Thymus (tissue), 11 donors: Measurements from ENCODE around the gene CCDC60. TPM values are rescaled to one million over a fixed set of nuclear protein-coding genes. Genes with fewer than 3 reads are reported as not detected.

Experiments used
- DNase-seq, 9 donors: peaks; one replicate each; pipeline ENCODE4 v3.0.0-alpha.2; 2013; ENCODE audit warnings: low spot score in 9 of 9, low read depth in 6 of 9, missing footprints in 1 of 9
- H3K27ac ChIP-seq, 2 donors: one replicate each; pipeline ENCODE4 v1.5.1; 2013; ENCODE audit warnings: control low read depth in 1 of 2, low read depth in 1 of 2, low read length in 1 of 2, mild to moderate bottlenecking in 1 of 2, moderate library complexity in 1 of 2
- H3K27me3 ChIP-seq, 2 donors: one replicate each; pipeline ENCODE4 v1.5.1; 2013; ENCODE audit warnings: low read length in 1 of 2; ENCODE audit not compliant: control insufficient read depth in 2 of 2, insufficient read depth in 1 of 2
- H3K36me3 ChIP-seq, 2 donors: one replicate each; pipeline ENCODE4 v1.5.1; 2013; ENCODE audit warnings: low read length in 1 of 2, mild to moderate bottlenecking in 1 of 2, moderate library complexity in 1 of 2; ENCODE audit not compliant: control insufficient read depth in 2 of 2, insufficient read depth in 2 of 2
- H3K4me1 ChIP-seq, 2 donors: one replicate each; pipeline ENCODE4 v1.5.1; 2013; ENCODE audit warnings: low read length in 2 of 2; ENCODE audit not compliant: control insufficient read depth in 2 of 2, insufficient read depth in 2 of 2
- H3K4me3 ChIP-seq, 2 donors: one replicate each; pipeline ENCODE4 v1.5.1; 2013; ENCODE audit warnings: low read length in 2 of 2, control low read depth in 1 of 2, mild to moderate bottlenecking in 1 of 2
- H3K9me3 ChIP-seq, 2 donors: one replicate each; pipeline ENCODE4 v1.5.1; 2013; ENCODE audit warnings: low read length in 1 of 2, mild to moderate bottlenecking in 1 of 2; ENCODE audit not compliant: control insufficient read depth in 2 of 2, insufficient read depth in 1 of 2
- WGBS: extraction: QIAGEN DNeasy Blood & Tissue Kit; methylation state at CpG from one replicate; pipeline ENCODE4 v1.1.7; 2013; 5-methylcytosine and 5-hydroxymethylcytosine counted together
- polyA plus RNA-seq: library from polyadenylated mRNA; stranded (reverse); fragments of 200-250 nt; gene quantifications from one replicate; pipeline ENCODE4 v1.2.3, GENCODE V29; 2013
- total RNA-seq: library from RNA; stranded (reverse); fragments of 120-200 nt; gene quantifications from one replicate; pipeline ENCODE4 v1.2.4, GENCODE V29; 2013
- donor health status: healthy.

CCDC60 gene
- total and polyA plus RNA-seq, 2 donors, result 0.37 to 0.52 TPM

GRCh38 chr12:119578112-119578511, 243.6 kb downstream of the CCDC60 start:
- 93% methylated on average over 2 of the region's 2 CpGs for WGBS
- DNase-seq, result no peak
- Histone ChIP-seq H3K4me1 (no peaks in the 10 kb centered on the region), H3K36me3 (no peaks in the 10 kb centered on the region), H3K9me3 (no peaks in the 10 kb centered on the region), H3K27ac (no peak overlapping the region), H3K27me3 (no peaks in the 10 kb centered on the region), H3K4me3 (no peak overlapping the region)

- H3K27me3 ChIP-seq, result peaks cover 10 to 18% of the 10 kb centered on the region in 2 donors
- no peaks in the 10 kb centered on the region for H3K36me3 ChIP-seq
- 95% methylated on average over 1 of the region's 1 CpG for WGBS
- H3K27ac ChIP-seq, result no peak overlapping the region
- no peak overlapping the region for H3K4me3 ChIP-seq
- peak in 1 of 9 donors; percentile 17 for DNase-seq
- no peaks in the 10 kb centered on the region for H3K4me1 ChIP-seq
- no peaks in the 10 kb centered on the region for H3K9me3 ChIP-seq
These were observed 254.6 kb downstream of the CCDC60 start for GRCh38 chr12:119589097-119589496.

GRCh38 chr12:119589634-119590033, 255.1 kb downstream of the CCDC60 start:
- Histone ChIP-seq H3K36me3 (no peaks in the 10 kb centered on the region), H3K27me3 (peaks cover 16 to 23% of the 10 kb centered on the region in 2 donors), H3K9me3 (no peaks in the 10 kb centered on the region), H3K4me3 (no peak overlapping the region), H3K27ac (peak overlapping the region in 1 of 2 donors; percentile 26), H3K4me1 (no peaks in the 10 kb centered on the region)
- no peak for DNase-seq
- 88% methylated on average over 4 of the region's 4 CpGs for WGBS

Other genes with a start within 250 kb of the CCDC60 start
- 27.7 TPM for gene HSPB8, start 155.8 kb upstream of the CCDC60 start, total RNA-seq
- gene HSPB8, start 155.8 kb upstream of the CCDC60 start, polyA plus RNA-seq, result 64.0 TPM